ENCODE data around the gene OR7C1. TPM values are rescaled to one million over a fixed set of nuclear protein-coding genes. Genes with fewer than 3 reads are reported as not detected.

Gene OR7C1
- not detected in 2 replicates for total RNA-seq

GRCh38 chr19:14835011-14835410, at the start of gene OR7C1, which contains the start of gene OR7A5:
TSS of gene OR7C1 (minus strand) at chr19:14835185. CDS start at chr19:14800136, 35,049 bp downstream.
TSS of gene OR7A5 (minus strand) at chr19:14835185. CDS start at chr19:14828241, 6,944 bp downstream.

GRCh38 chr19:14848822-14849221, 13.8 kb upstream of the OR7C1 start, which contains the start of gene OR7A10:
TSS of gene OR7A10 (minus strand) at chr19:14848922. CDS start at chr19:14841877, 7,045 bp downstream.

GRCh38 chr19:14778110-14778845, 56.7 kb downstream of the OR7C1 start, which contains the start of gene ADGRE2:
TSS of gene ADGRE2 (minus strand) at chr19:14778560. CDS start at chr19:14776756, 1,804 bp downstream.

Small RNA genes within 50 kb of the gene (small RNA-seq; reads per million reads assigned to genes)
- not detected for gene AC005255.1

Other genes starting within 250 kb of the OR7C1 start
- gene ADGRE3, start 160.3 kb downstream of the OR7C1 start, total RNA-seq: not detected in 2 replicates
- 13.4 and 14.8 TPM in 2 replicates for gene ZNF333, start 145.1 kb downstream of the OR7C1 start, total RNA-seq
- gene ADGRE2, start 56.6 kb downstream of the OR7C1 start, total RNA-seq: not detected in 2 replicates
- not detected in 2 replicates for gene OR7A5, start within 50 bp of the OR7C1 start, total RNA-seq
- not detected in 2 replicates for gene OR7A10, start 13.7 kb upstream of the OR7C1 start, total RNA-seq
- not detected in 2 replicates for gene OR7A17, start 50.9 kb upstream of the OR7C1 start, total RNA-seq
- not detected in 2 replicates for gene OR7C2, start 106.3 kb upstream of the OR7C1 start, total RNA-seq
- not detected in 2 replicates for gene SLC1A6, start 144.7 kb upstream of the OR7C1 start, total RNA-seq
- not detected in 2 replicates for gene CASP14, start 214.3 kb upstream of the OR7C1 start, total RNA-seq
- not detected in 2 replicates for gene OR1I1, start 247.0 kb upstream of the OR7C1 start, total RNA-seq